GM18511 (cell line): Measurements from ENCODE around the gene AKAP6.

Source experiments
- ATAC-seq: cut with Tn5 transposase; IDR thresholded peaks from one replicate; pipeline ENCODE4 v1.9.1; 2021; ENCODE audit warnings: mild to moderate bottlenecking, moderate library complexity; ENCODE audit not compliant: unreplicated experiment

Gene AKAP6

GRCh38 chr14:32650665-32651064, 321.6 kb downstream of the AKAP6 start:
- ATAC-seq: no peak

- ATAC-seq: no peak
These were observed 325.0 kb downstream of the AKAP6 start for GRCh38 chr14:32654106-32654505.

- peak; percentile 9 for ATAC-seq
These were observed 327.5 kb downstream of the AKAP6 start for GRCh38 chr14:32656601-32657000.

- ATAC-seq: peak; percentile 79
These were observed 328.0 kb downstream of the AKAP6 start for GRCh38 chr14:32657081-32657480.

GRCh38 chr14:32661216-32661615, 332.1 kb downstream of the AKAP6 start:
- no peak for ATAC-seq

GRCh38 chr14:32662211-32662610, 333.1 kb downstream of the AKAP6 start:
- ATAC-seq: no peak

- ATAC-seq: no peak
These were observed 337.2 kb downstream of the AKAP6 start for GRCh38 chr14:32666308-32666707.

- no peak for ATAC-seq
These were observed 338.2 kb downstream of the AKAP6 start for GRCh38 chr14:32667287-32667686.

GRCh38 chr14:32667791-32668190, 338.7 kb downstream of the AKAP6 start:
- ATAC-seq: no peak

- ATAC-seq: no peak
These were observed 340.3 kb downstream of the AKAP6 start for GRCh38 chr14:32669391-32669790.

- ATAC-seq: no peak
These were observed 346.3 kb downstream of the AKAP6 start for GRCh38 chr14:32675433-32675832.

- no peak for ATAC-seq
These were observed 348.2 kb downstream of the AKAP6 start for GRCh38 chr14:32677129-32677780.

GRCh38 chr14:32678088-32678487, 349.0 kb downstream of the AKAP6 start:
- ATAC-seq: no peak

GRCh38 chr14:32679927-32680612, 351.0 kb downstream of the AKAP6 start:
- no peak for ATAC-seq

GRCh38 chr14:32681598-32681997, 352.5 kb downstream of the AKAP6 start:
- no peak for ATAC-seq

GRCh38 chr14:32682214-32682613, 353.1 kb downstream of the AKAP6 start:
- ATAC-seq: no peak

- no peak for ATAC-seq
These were observed 354.6 kb downstream of the AKAP6 start for GRCh38 chr14:32683679-32684078.

GRCh38 chr14:32688941-32689340, 359.8 kb downstream of the AKAP6 start:
- no peak for ATAC-seq

- no peak for ATAC-seq
These were observed 363.3 kb downstream of the AKAP6 start for GRCh38 chr14:32692441-32692840.

- no peak for ATAC-seq
These were observed 364.0 kb downstream of the AKAP6 start for GRCh38 chr14:32693114-32693513.

GRCh38 chr14:32694795-32695449, 365.8 kb downstream of the AKAP6 start:
- no peak for ATAC-seq
